Suppressor macrophage treated with lipopolysaccharide for 4 hours (primary cell): ENCODE data around the gene PCDH10.
A peak's percentile ranks its signal among the peaks of the same experiment; 100 is the strongest.

ENCODE experiments used
- DNase-seq: peaks from one replicate; pipeline ENCODE4 v3.0.0-alpha.2; 2020

PCDH10 gene

GRCh38 chr4:133148690-133149363, at the start of gene PCDH10:
Gene PCDH10, plus strand, starts transcription at chr4:133149294. Its CDS starts 847 bp downstream, at chr4:133150141.
- DNase-seq, result peak; percentile 65

GRCh38 chr4:133102043-133102442, 47.1 kb upstream of the PCDH10 start:
- DNase-seq, result no peak

- DNase-seq, result no peak
Measured at GRCh38 chr4:133102612-133103409, 46.3 kb upstream of the PCDH10 start.

- no peak for DNase-seq
Measured at GRCh38 chr4:133112641-133113040, 36.5 kb upstream of the PCDH10 start.

GRCh38 chr4:133124746-133125145, 24.3 kb upstream of the PCDH10 start:
- no peak for DNase-seq

- no peak for DNase-seq
Measured at GRCh38 chr4:133127500-133127899, 21.6 kb upstream of the PCDH10 start.

- DNase-seq, result no peak
Measured at GRCh38 chr4:133129237-133129636, 19.9 kb upstream of the PCDH10 start.

- DNase-seq, result no peak
Measured at GRCh38 chr4:133130171-133130570, 18.9 kb upstream of the PCDH10 start.

GRCh38 chr4:133131829-133132460, 17.1 kb upstream of the PCDH10 start:
- no peak for DNase-seq

- no peak for DNase-seq
Measured at GRCh38 chr4:133136833-133137232, 12.3 kb upstream of the PCDH10 start.

- DNase-seq, result no peak
Measured at GRCh38 chr4:133137571-133137970, 11.5 kb upstream of the PCDH10 start.

- DNase-seq, result no peak
Measured at GRCh38 chr4:133143775-133144430, 5.2 kb upstream of the PCDH10 start.

GRCh38 chr4:133145241-133145640, 3.9 kb upstream of the PCDH10 start:
- no peak for DNase-seq

GRCh38 chr4:133145758-133146573, 3.1 kb upstream of the PCDH10 start:
- DNase-seq, result no peak

- DNase-seq, result peak; percentile 29
Measured at GRCh38 chr4:133146574-133147241, 2.4 kb upstream of the PCDH10 start.

GRCh38 chr4:133147286-133147821, 1.7 kb upstream of the PCDH10 start:
- DNase-seq, result no peak

- no peak for DNase-seq
Measured at GRCh38 chr4:133147921-133148689, 989 bp upstream of the PCDH10 start.

- no peak for DNase-seq
Measured at GRCh38 chr4:133149364-133149695, 236 bp downstream of the PCDH10 start.

GRCh38 chr4:133149932-133150471, 908 bp downstream of the PCDH10 start:
- DNase-seq, result no peak

GRCh38 chr4:133150486-133151340, 1.6 kb downstream of the PCDH10 start:
- DNase-seq, result no peak
